AG09319 (cell line): ENCODE data around the gene GCK.

Source experiments
- DNase-seq: peaks from one replicate; pipeline ENCODE4 v3.0.0-alpha.2; 2010; ENCODE audit warnings: low read depth; ENCODE audit errors: extremely low read depth
- TF ChIP-seq, protein P1 (sequence below): IDR thresholded peaks from 2 replicates; pipeline ENCODE4 v1.5.1; 2011; ENCODE audit warnings: low read depth, mild to moderate bottlenecking, inconsistent platforms, low read length, moderate library complexity

Gene GCK

DNA sequence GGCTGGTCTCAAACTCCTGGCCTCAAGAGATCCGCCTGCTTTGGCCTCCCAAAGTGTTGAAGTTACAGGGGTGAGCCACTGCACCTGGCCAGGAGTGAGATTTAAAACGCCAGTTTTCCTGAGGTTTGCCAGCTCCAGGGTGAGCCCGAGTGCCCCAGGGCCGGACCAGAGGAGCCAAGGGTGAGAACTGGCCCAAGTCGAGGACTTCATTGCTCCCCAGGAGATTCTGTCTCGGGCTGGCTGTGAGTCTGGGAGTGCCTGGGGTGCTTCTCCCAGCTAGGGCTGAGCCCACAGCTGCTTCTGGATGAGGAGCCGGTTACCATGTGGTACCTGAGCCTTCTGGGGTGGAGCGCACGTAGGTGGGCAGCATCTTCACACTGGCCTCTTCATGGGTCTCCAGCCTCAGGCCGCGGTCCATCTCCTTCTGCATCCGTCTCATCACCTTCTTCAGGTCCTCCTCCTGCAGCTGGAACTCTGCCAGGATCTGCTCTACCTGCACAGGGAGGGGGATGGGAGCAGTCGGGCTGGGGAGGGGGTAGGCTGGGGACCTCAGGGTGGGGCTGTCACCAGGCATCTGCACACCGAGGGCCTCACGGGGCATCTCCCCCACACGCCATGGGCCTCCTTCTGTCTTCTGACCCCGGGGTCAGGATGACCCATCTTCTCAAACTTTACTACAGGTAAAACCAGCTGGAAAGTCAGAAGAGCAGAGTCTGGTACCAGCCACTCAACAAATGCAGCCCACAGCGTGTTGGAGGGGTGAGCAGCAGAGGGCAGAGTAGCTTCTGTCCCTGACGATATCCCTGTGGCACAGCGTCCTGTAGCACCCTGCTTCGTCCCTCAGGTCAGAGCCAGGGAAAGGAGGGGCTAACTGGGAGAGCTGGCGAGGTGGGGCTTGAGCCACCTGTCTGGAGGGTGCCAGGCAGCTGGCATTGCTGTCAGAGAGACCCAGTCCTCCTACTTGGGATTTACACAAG, 36.0 kb downstream of the GCK start:
- no peak for DNase-seq
- TF ChIP-seq, protein P1, sequence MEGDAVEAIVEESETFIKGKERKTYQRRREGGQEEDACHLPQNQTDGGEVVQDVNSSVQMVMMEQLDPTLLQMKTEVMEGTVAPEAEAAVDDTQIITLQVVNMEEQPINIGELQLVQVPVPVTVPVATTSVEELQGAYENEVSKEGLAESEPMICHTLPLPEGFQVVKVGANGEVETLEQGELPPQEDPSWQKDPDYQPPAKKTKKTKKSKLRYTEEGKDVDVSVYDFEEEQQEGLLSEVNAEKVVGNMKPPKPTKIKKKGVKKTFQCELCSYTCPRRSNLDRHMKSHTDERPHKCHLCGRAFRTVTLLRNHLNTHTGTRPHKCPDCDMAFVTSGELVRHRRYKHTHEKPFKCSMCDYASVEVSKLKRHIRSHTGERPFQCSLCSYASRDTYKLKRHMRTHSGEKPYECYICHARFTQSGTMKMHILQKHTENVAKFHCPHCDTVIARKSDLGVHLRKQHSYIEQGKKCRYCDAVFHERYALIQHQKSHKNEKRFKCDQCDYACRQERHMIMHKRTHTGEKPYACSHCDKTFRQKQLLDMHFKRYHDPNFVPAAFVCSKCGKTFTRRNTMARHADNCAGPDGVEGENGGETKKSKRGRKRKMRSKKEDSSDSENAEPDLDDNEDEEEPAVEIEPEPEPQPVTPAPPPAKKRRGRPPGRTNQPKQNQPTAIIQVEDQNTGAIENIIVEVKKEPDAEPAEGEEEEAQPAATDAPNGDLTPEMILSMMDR, result no peak

DNA sequence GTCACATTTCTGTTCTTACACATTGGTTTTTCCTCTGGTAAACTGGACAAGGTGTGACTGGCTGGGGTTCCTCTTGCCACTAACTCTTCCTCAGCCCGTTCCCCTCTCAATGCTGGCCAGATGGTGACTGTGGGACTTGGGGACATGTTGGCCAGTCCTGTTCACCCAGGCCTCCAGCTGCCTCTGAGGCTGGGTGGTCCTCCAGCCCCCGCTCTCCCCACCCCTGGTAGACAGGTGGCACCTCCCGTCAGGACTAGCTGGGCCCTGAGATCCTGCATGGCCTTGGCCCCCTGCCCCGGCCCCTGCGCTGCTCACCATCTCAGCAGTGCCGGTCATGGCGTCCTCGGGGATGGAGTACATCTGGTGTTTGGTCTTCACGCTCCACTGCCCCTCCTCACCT, 37.3 kb downstream of the GCK start:
- TF ChIP-seq, protein P1, result no peak
- no peak for DNase-seq

DNA sequence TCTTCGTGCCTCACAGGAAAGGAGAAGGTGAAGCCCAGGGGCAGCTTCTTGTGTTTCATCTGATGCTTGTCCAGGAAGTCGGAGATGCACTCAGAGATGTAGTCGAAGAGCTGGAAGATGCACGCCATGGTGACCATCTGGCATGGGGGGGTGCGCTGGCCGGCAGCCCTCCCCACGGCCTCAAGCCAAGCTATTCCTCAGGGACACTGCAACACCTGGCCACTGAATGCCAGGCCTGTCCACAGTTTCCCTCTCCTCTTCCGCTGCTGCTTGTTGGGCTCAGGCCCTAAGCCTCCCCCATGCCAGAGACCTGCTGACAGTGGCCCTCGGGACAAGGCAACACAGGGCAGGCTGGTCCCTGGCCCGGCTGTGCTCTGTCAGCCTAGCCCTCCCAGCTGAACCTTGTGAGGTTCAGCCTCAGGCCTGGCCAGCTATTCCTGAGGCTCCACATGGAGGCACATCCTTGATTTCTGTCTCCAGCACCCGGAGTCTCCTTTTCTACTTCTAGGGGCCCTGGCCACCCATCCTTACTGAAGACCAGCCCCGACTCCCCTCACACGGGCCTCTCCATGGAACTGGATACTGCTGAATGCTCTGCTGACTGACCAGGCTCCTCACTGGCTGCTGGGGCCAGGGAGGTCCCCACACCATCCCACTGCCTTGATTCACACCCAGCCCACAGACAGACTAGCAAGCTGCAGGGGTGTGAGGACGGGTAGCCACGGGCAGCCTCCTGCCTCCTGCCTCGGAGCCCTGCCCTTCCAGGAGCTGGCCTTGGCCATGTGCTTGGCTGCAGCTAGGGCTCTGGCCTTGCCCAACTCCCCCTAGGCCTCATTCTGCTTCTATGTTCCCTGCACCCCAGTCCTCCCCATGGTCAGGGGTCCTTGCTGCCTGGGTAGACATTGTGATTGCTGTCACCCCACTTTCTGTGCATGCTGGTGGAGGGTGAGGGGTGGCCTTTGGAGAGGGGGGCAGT, 38.0 kb downstream of the GCK start:
- no peak for DNase-seq
- TF ChIP-seq, protein P1, result no peak

DNA sequence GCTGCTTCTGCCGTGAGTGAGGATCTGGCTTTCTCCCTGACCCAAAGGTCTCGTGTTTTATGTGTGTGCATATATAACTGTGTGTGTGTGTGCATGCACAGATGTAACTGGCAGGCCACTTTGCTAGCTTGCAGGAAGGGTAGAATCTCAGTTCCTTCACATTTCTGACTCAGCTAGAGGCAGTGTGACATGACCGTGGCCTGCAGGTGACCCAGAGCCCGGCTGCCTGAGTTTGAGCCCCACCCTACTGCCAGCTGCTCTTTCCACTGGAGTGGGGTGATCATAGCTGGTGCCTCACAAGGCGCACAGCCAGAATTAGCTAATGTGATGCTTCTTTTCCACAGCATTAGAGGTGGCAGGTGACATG, 38.8 kb downstream of the GCK start:
- TF ChIP-seq, protein P1, result no peak
- DNase-seq, result no peak

DNA sequence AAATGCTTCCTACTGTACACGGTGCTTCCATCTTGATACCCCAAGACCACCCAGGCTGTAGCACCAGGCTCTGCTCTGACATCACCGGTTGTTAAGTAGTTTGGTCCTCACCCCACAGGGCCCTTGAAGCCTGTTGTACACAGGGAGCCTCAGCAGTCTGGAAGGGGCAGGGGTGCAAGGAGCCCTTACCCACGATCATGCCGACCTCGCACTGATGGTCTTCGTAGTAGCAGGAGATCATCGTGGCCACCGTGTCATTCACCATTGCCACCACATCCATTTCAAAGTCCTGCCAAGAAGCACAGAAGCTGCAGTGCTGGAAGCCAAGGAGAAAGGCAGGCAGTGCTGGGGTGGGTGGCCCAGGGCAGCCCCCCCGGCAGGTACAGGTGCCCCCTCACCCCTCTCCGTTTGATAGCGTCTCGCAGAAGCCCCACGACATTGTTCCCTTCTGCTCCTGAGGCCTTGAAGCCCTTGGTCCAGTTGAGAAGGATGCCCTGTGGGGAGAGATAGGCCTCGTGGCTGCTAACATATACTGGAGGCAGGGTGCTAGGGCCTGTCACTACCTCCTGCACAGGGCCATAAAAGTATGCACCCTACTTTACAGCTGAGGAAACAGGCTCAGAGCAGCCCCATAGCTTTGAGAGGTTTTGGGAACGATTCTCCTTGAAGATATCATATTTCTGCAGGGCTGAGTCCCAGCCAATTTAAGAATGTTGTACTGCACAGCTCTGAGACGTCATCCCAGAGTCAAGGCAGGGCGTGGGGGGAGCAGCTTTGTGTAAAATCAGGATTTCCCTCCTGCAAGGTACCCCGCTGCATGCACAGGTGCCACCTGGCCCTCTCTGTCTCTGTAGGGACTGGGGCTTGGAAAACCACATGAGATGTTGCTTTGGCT, 39.4 kb downstream of the GCK start:
- TF ChIP-seq, protein P1, result no peak
- no peak for DNase-seq

DNA sequence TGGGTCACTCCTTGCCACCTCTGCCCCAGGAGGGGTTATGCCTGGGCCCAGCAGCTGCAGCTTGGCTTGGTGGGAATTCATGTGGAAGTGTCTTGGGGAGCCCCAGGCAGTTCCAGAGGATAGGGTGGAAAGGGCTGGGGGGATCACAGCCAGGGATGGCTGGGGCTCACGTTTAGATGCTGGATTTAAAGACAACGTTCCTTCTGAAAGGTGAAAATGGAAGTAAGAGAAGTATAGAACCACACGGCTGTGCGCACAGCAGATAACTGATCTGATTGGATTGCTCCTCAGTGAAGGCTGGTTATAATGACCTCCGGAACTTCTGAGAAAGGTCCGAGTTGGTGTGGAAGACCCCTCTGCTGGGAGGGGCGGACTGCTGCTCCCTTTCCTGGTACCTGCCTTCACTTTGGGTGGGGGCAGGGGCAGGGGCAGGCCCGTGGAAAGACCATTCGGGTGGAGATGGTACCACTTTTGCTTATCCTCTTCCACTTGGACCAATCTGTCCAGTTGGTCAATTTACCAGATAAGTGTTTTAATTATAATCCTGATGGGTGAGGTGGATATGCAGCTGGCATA, 40.2 kb downstream of the GCK start:
- TF ChIP-seq, protein P1, result no peak
- DNase-seq, result no peak
